Measurements from ENCODE around the gene MARCHF2.

MARCHF2 gene

DNA sequence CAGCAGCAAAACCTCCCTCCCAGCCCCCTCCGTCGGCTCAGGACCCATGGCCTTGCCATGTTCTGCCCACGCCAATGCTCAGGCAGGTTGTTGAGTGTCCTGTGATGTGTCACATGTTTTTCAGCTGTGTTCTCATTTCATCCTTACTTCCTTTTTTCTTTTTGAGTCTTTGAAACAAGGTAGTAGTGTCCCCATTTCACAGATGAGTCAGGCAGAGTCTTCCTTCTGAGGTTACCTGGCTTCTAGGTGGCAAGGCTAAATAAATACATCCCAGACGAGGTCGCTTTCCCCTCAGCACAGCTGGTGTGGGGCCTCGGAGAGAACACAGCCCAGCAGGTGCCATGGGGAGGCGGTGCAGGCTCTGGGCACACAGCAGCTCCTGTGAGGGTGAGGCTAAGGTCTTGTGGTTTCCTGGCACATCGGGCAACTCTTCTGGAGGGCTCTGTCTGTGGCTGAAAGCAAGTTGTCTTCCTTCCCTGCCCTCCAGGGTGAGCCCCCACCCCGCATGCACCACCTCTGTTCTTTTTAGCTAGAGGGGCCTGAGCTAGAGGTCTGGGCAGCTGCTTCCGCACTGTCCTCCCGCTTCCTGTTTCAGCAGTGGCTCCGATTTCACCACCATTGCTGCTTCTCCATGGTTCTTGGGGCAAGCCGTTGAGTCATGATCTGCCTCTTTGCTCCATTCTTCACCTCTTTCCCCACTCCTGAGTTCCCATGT, 74.2 kb downstream of the MARCHF2 start:
- no peak for ATAC-seq
- TF ChIP-seq, protein P1, sequence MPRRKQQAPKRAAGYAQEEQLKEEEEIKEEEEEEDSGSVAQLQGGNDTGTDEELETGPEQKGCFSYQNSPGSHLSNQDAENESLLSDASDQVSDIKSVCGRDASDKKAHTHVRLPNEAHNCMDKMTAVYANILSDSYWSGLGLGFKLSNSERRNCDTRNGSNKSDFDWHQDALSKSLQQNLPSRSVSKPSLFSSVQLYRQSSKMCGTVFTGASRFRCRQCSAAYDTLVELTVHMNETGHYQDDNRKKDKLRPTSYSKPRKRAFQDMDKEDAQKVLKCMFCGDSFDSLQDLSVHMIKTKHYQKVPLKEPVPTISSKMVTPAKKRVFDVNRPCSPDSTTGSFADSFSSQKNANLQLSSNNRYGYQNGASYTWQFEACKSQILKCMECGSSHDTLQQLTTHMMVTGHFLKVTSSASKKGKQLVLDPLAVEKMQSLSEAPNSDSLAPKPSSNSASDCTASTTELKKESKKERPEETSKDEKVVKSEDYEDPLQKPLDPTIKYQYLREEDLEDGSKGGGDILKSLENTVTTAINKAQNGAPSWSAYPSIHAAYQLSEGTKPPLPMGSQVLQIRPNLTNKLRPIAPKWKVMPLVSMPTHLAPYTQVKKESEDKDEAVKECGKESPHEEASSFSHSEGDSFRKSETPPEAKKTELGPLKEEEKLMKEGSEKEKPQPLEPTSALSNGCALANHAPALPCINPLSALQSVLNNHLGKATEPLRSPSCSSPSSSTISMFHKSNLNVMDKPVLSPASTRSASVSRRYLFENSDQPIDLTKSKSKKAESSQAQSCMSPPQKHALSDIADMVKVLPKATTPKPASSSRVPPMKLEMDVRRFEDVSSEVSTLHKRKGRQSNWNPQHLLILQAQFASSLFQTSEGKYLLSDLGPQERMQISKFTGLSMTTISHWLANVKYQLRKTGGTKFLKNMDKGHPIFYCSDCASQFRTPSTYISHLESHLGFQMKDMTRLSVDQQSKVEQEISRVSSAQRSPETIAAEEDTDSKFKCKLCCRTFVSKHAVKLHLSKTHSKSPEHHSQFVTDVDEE (CRISPR knock-in tag; IDR thresholded peaks at IDR 0.05) = no peak

DNA sequence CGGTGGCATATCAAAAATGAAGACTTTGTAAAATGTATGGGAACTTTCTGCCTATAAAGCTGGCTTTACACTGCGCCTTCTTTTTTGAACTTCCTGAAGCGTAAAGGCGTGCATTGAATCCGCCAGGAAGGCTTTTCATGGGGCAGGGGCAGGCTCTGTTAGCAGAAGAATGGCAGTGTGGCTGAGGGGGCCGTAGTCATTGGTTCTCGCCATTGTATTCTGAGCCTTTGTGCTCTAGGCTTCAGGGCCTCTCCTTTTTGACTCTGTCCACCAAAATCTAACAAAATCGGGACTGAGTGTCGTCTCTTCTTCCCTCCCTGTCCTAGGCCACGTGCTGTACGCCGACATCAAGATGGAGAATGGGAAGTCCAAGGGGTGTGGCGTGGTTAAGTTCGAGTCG, 75.3 kb downstream of the MARCHF2 start:
- ATAC-seq = no peak
- TF ChIP-seq RARB (CRISPR knock-in tag; IDR thresholded peaks at IDR 0.05) (no peak), ZFP3 (CRISPR knock-in tag; IDR thresholded peaks at IDR 0.05) (no peak), ZFP30 (CRISPR knock-in tag; IDR thresholded peaks at IDR 0.05) (no peak), GLIS3 (CRISPR knock-in tag; IDR thresholded peaks at IDR 0.05) (no peak), ZC3H10 (CRISPR knock-in tag; IDR thresholded peaks at IDR 0.05) (no peak), ZNF8 (CRISPR knock-in tag; IDR thresholded peaks at IDR 0.05) (no peak), ESRRG (CRISPR knock-in tag; IDR thresholded peaks at IDR 0.05) (no peak), TOX (CRISPR knock-in tag; IDR thresholded peaks at IDR 0.05; ENCODE audit: borderline replicate concordance) (no peak)
- TF ChIP-seq, protein P1 (CRISPR knock-in tag; IDR thresholded peaks at IDR 0.05) = no peak
- TF ChIP-seq, protein P2, sequence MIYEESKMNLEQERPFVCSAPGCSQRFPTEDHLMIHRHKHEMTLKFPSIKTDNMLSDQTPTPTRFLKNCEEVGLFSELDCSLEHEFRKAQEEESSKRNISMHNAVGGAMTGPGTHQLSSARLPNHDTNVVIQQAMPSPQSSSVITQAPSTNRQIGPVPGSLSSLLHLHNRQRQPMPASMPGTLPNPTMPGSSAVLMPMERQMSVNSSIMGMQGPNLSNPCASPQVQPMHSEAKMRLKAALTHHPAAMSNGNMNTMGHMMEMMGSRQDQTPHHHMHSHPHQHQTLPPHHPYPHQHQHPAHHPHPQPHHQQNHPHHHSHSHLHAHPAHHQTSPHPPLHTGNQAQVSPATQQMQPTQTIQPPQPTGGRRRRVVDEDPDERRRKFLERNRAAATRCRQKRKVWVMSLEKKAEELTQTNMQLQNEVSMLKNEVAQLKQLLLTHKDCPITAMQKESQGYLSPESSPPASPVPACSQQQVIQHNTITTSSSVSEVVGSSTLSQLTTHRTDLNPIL (CRISPR knock-in tag; IDR thresholded peaks at IDR 0.05; ENCODE audit: low read depth) = no peak
- TF ChIP-seq, protein P3, sequence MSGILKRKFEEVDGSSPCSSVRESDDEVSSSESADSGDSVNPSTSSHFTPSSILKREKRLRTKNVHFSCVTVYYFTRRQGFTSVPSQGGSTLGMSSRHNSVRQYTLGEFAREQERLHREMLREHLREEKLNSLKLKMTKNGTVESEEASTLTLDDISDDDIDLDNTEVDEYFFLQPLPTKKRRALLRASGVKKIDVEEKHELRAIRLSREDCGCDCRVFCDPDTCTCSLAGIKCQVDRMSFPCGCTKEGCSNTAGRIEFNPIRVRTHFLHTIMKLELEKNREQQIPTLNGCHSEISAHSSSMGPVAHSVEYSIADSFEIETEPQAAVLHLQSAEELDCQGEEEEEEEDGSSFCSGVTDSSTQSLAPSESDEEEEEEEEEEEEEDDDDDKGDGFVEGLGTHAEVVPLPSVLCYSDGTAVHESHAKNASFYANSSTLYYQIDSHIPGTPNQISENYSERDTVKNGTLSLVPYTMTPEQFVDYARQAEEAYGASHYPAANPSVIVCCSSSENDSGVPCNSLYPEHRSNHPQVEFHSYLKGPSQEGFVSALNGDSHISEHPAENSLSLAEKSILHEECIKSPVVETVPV (CRISPR knock-in tag; IDR thresholded peaks at IDR 0.05) = no peak
